ENCODE measurements around the gene PROZ. TPM values are rescaled to one million over a fixed set of nuclear protein-coding genes. Genes with fewer than 3 reads are reported as not detected.

The PROZ gene
- total RNA-seq, 2 donors from 2014 or later: not detected

DNA sequence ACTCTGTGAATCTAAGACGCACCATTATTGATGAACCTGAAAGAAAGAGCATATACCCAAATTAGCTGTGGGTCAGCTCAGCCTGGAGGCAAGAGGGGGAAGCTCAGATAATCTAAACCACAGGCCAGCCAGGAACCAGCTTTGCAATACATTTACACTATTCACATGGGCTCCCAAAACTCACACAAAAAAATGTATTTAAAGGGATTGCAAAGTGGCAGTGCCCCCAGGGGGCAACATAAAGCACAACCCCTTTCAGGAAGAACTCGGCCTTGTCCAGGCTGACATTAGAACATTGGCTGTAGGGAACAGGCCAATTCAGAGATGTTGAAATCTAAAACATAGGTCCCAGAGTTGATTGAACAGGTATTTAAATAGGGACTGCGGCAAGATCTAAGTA, 3.2 kb upstream of the PROZ start:
- H3K27ac ChIP-seq: no peak overlapping the region
- intact Hi-C loops (cut with DNase I): loop anchor here (5.0 to 10.0 kb wide), 3 partner anchors 52 to 340 kb away; partner anchors contain the start of genes CUL4A, DCUN1D2, LAMP1 and PCID2
- TF ChIP-seq CTCF (IDR thresholded peaks at IDR 0.05) (no peak), POLR2AphosphoS5 (IDR thresholded peaks at IDR 0.05) (no peak), POLR2A (IDR thresholded peaks at IDR 0.05) (no peak)
- H3K4me3 ChIP-seq: no peak overlapping the region
- no peaks in the 10 kb centered on the region for H3K9me3 ChIP-seq
- no peaks in the 10 kb centered on the region for H3K36me3 ChIP-seq
- no peaks in the 10 kb centered on the region for H3K4me1 ChIP-seq (replicated peaks)
- no peak for DNase-seq (ENCODE audit: low spot score)
- no peaks in the 10 kb centered on the region for H3K27me3 ChIP-seq (replicated peaks; ENCODE audit: insufficient read depth)
- 72% methylated on average over 3 of the region's 3 CpGs for WGBS

GRCh38 chr13:113155982-113156655, 2.3 kb upstream of the PROZ start:
- 80% methylated on average over 9 of the region's 9 CpGs for WGBS
- H3K27me3 ChIP-seq (replicated peaks; ENCODE audit: insufficient read depth): no peaks in the 10 kb centered on the region
- no peak overlapping the region for H3K4me3 ChIP-seq
- no peaks in the 10 kb centered on the region for H3K9me3 ChIP-seq
- DNase-seq (ENCODE audit: low spot score): no peak
- no peaks in the 10 kb centered on the region for H3K4me1 ChIP-seq (replicated peaks)
- intact Hi-C loops (cut with DNase I): loop anchor here (5.0 to 10.0 kb wide), 3 partner anchors 51 to 339 kb away; partner anchors contain the start of genes CUL4A, DCUN1D2, LAMP1 and PCID2
- TF ChIP-seq CTCF (IDR thresholded peaks at IDR 0.05) (no peak), POLR2AphosphoS5 (IDR thresholded peaks at IDR 0.05) (no peak), POLR2A (IDR thresholded peaks at IDR 0.05) (no peak)
- H3K27ac ChIP-seq: no peak overlapping the region
- H3K36me3 ChIP-seq: no peaks in the 10 kb centered on the region

- Histone ChIP-seq H3K27me3 (replicated peaks; ENCODE audit: insufficient read depth) (no peaks in the 10 kb centered on the region), H3K27ac (no peak overlapping the region), H3K36me3 (no peaks in the 10 kb centered on the region), H3K4me1 (replicated peaks) (no peaks in the 10 kb centered on the region), H3K9me3 (no peaks in the 10 kb centered on the region), H3K4me3 (no peak overlapping the region)
- intact Hi-C loops (cut with DNase I): loop anchor here (5.0 to 10.0 kb wide), 3 partner anchors 50 to 337 kb away; partner anchors contain the start of genes CUL4A, DCUN1D2, LAMP1 and PCID2
- TF ChIP-seq CTCF (IDR thresholded peaks at IDR 0.05): no peak
- no peak for TF ChIP-seq POLR2AphosphoS5 (IDR thresholded peaks at IDR 0.05)
- no peak for TF ChIP-seq POLR2A (IDR thresholded peaks at IDR 0.05)
- WGBS: 72% methylated on average over 12 of the region's 12 CpGs
- no peak for DNase-seq (ENCODE audit: low spot score)
These were observed 1.1 kb upstream of the PROZ start for GRCh38 chr13:113157206-113157928.

GRCh38 chr13:113158946-113159345, 498 bp downstream of the PROZ start:
- Histone ChIP-seq H3K4me3 (no peak overlapping the region), H3K9me3 (no peaks in the 10 kb centered on the region), H3K36me3 (no peaks in the 10 kb centered on the region), H3K27me3 (replicated peaks; ENCODE audit: insufficient read depth) (no peaks in the 10 kb centered on the region), H3K27ac (no peak overlapping the region), H3K4me1 (replicated peaks) (no peaks in the 10 kb centered on the region)
- no peak for DNase-seq (ENCODE audit: low spot score)
- 65% methylated on average over 7 of the region's 7 CpGs for WGBS
- TF ChIP-seq POLR2A (IDR thresholded peaks at IDR 0.05) (no peak), POLR2AphosphoS5 (IDR thresholded peaks at IDR 0.05) (no peak), CTCF (IDR thresholded peaks at IDR 0.05) (no peak)
- intact Hi-C loops (cut with DNase I): loop anchor here (5.0 to 10.0 kb wide), 3 partner anchors 48 to 336 kb away; partner anchors contain the start of genes CUL4A, DCUN1D2, LAMP1 and PCID2
